ENCODE results near the gene TRIM44. TPM values are rescaled to one million over a fixed set of nuclear protein-coding genes. Genes with fewer than 3 reads are reported as not detected.

Gene TRIM44
- total RNA-seq, 1 experiment from 2014 or later, result 81.4 TPM

GRCh38 chr11:35814081-35814695 lies 151.6 kb downstream of the TRIM44 start:
- Mint-ChIP-seq H3K4me3 (ENCODE audit: unreplicated experiment) (no peak overlapping the region), H3K27ac (ENCODE audit: unreplicated experiment) (no peak overlapping the region), H3K4me1 (ENCODE audit: low read depth, unreplicated experiment) (no peaks in the 10 kb centered on the region), H3K27me3 (ENCODE audit: insufficient read depth, unreplicated experiment) (no peaks in the 10 kb centered on the region), H3K9me3 (ENCODE audit: unreplicated experiment) (no peaks in the 10 kb centered on the region), H3K36me3 (ENCODE audit: insufficient read depth, unreplicated experiment) (peaks cover 18% of the 10 kb centered on the region)
- H3K4me3 ChIP-seq (ENCODE audit: low read depth, low read length), result no peak overlapping the region
- intact Hi-C loops (cut with micrococcal nuclease; ENCODE audit: unreplicated experiment), result no loop called here
- H3K4me1 ChIP-seq, result no peaks in the 10 kb centered on the region
- no TSS peak for BruUV-seq (replicated peaks)
- no peaks in the 10 kb centered on the region for H3K27me3 ChIP-seq (replicated peaks; ENCODE audit: control insufficient read depth, insufficient read depth, low read length)
- ChIA-PET CTCF (interaction anchor here (3.0 kb wide), 1 partner anchor 8 kb away, joined by 11 read pairs; no protein-coding TSS in a partner anchor), POLR2A (no interaction called here)
- no peaks in the 10 kb centered on the region for H3K36me3 ChIP-seq (ENCODE audit: control insufficient read depth, insufficient read depth, low read length)
- no peak for TF ChIP-seq CTCF (IDR thresholded peaks at IDR 0.05; ENCODE audit: insufficient read depth in 1 of 2, low read depth in 1 of 2, low read length in 1 of 2, severe bottlenecking in 1 of 2, unreplicated experiment in 1 of 2)
- no peaks in the 10 kb centered on the region for H3K9me3 ChIP-seq
- DNase-seq, result no peak

GRCh38 chr11:35814720-35815305 lies 152.2 kb downstream of the TRIM44 start:
- no peak for DNase-seq
- no peaks in the 10 kb centered on the region for H3K27me3 Mint-ChIP-seq (ENCODE audit: insufficient read depth, unreplicated experiment)
- H3K4me1 Mint-ChIP-seq (ENCODE audit: low read depth, unreplicated experiment), result no peaks in the 10 kb centered on the region
- no peaks in the 10 kb centered on the region for H3K9me3 Mint-ChIP-seq (ENCODE audit: unreplicated experiment)
- intact Hi-C loops (cut with micrococcal nuclease; ENCODE audit: unreplicated experiment), result no loop called here
- Histone ChIP-seq H3K4me1 (no peaks in the 10 kb centered on the region), H3K27me3 (replicated peaks; ENCODE audit: control insufficient read depth, insufficient read depth, low read length) (no peaks in the 10 kb centered on the region), H3K4me3 (ENCODE audit: low read depth, low read length) (no peak overlapping the region), H3K9me3 (no peaks in the 10 kb centered on the region), H3K36me3 (ENCODE audit: control insufficient read depth, insufficient read depth, low read length) (no peaks in the 10 kb centered on the region)
- no peak overlapping the region for H3K4me3 Mint-ChIP-seq (ENCODE audit: unreplicated experiment)
- peaks cover 15% of the 10 kb centered on the region for H3K36me3 Mint-ChIP-seq (ENCODE audit: insufficient read depth, unreplicated experiment)
- no peak for TF ChIP-seq CTCF (IDR thresholded peaks at IDR 0.05; ENCODE audit: insufficient read depth in 1 of 2, low read depth in 1 of 2, low read length in 1 of 2, severe bottlenecking in 1 of 2, unreplicated experiment in 1 of 2)
- BruUV-seq (replicated peaks), result no TSS peak
- no peak overlapping the region for H3K27ac Mint-ChIP-seq (ENCODE audit: unreplicated experiment)
- POLR2A ChIA-PET, result no interaction called here
- CTCF ChIA-PET, result no interaction called here

- CTCF ChIA-PET, result no interaction called here
Observed at GRCh38 chr11:35815556-35816315, 153.2 kb downstream of the TRIM44 start.

More at GRCh38 chr11:35815556-35816315, 153.2 kb downstream of the TRIM44 start:
- no peaks in the 10 kb centered on the region for H3K27me3 ChIP-seq (replicated peaks; ENCODE audit: control insufficient read depth, insufficient read depth, low read length)
- no peaks in the 10 kb centered on the region for H3K36me3 ChIP-seq (ENCODE audit: control insufficient read depth, insufficient read depth, low read length)
- Mint-ChIP-seq H3K36me3 (ENCODE audit: insufficient read depth, unreplicated experiment) (peaks cover 15% of the 10 kb centered on the region), H3K27ac (ENCODE audit: unreplicated experiment) (no peak overlapping the region), H3K4me3 (ENCODE audit: unreplicated experiment) (no peak overlapping the region), H3K27me3 (ENCODE audit: insufficient read depth, unreplicated experiment) (no peaks in the 10 kb centered on the region), H3K9me3 (ENCODE audit: unreplicated experiment) (no peaks in the 10 kb centered on the region), H3K4me1 (ENCODE audit: low read depth, unreplicated experiment) (no peaks in the 10 kb centered on the region)
- no peaks in the 10 kb centered on the region for H3K4me1 ChIP-seq
- DNase-seq, result no peak
- H3K9me3 ChIP-seq, result no peaks in the 10 kb centered on the region
- POLR2A ChIA-PET, result no interaction called here
- no TSS peak for BruUV-seq (replicated peaks)
- H3K4me3 ChIP-seq (ENCODE audit: low read depth, low read length), result no peak overlapping the region
- intact Hi-C loops (cut with micrococcal nuclease; ENCODE audit: unreplicated experiment), result no loop called here
- TF ChIP-seq CTCF (IDR thresholded peaks at IDR 0.05; ENCODE audit: insufficient read depth in 1 of 2, low read depth in 1 of 2, low read length in 1 of 2, severe bottlenecking in 1 of 2, unreplicated experiment in 1 of 2), result no peak

Measured in Caco-2 (cell line).